Endothelial cell of umbilical vein (primary cell): ENCODE results near the gene DGKG.

Experiments
- CTCF ChIP-seq, 2 donors: IDR thresholded peaks; 1 replicate in 1 of 2; 2 replicates in 1 of 2; pipeline ENCODE4 v1.5.1; 2011; ENCODE audit warnings: low read length in 2 of 2, mild to moderate bottlenecking in 2 of 2, moderate library complexity in 2 of 2, control low read depth in 1 of 2, inconsistent platforms in 1 of 2, low read depth in 1 of 2; ENCODE audit not compliant: insufficient read depth in 1 of 2; ENCODE audit errors: extremely low read depth in 1 of 2
- EZH2 ChIP-seq: IDR thresholded peaks from 2 replicates; pipeline ENCODE4 v1.6.1; 2012; ENCODE audit warnings: borderline replicate concordance, low read depth, mild to moderate bottlenecking, moderate library complexity, low read length, inconsistent platforms; ENCODE audit not compliant: severe bottlenecking
- GATA2 ChIP-seq: IDR thresholded peaks from 2 replicates; pipeline ENCODE4 v1.7.0; 2011; ENCODE audit warnings: low read depth, mild to moderate bottlenecking, moderate library complexity, mixed read lengths, low read length; ENCODE audit not compliant: insufficient read length, insufficient read depth
- POLR2A ChIP-seq: IDR thresholded peaks from 2 replicates; pipeline ENCODE4 v1.6.1; 2012; ENCODE audit warnings: low read depth, mild to moderate bottlenecking, control low read depth, low read length

- TF ChIP-seq CTCF (IDR thresholded peaks at IDR 0.05; ENCODE audit: extremely low read depth in 1 of 2, insufficient read depth in 1 of 2, low read depth in 1 of 2, low read length in 2 of 2) (no peak), EZH2 (no peak), POLR2A (no peak), GATA2 (no peak)
Measured at GRCh38 chr3:186127463-186127862, 234.6 kb downstream of the DGKG start.
